ENCODE data around the gene VCPKMT.
A peak's percentile ranks its signal among the peaks of the same experiment; 100 is the strongest.
"Not testable (repeated sequence)": the region's sequence is repeated elsewhere in the genome, so short reads cannot be mapped to it uniquely, and the experiment has no call there.

The VCPKMT gene

GRCh38 chr14:50092006-50092555 is 24.3 kb downstream of the VCPKMT start:
- DNase-seq = no peak

GRCh38 chr14:50091240-50091913 is 25.0 kb downstream of the VCPKMT start:
- DNase-seq = no peak

GRCh38 chr14:50089208-50089607 is 27.2 kb downstream of the VCPKMT start:
- DNase-seq = no peak

GRCh38 chr14:50088731-50089130 is 27.6 kb downstream of the VCPKMT start:
- DNase-seq = no peak

GRCh38 chr14:50088117-50088515 is 28.3 kb downstream of the VCPKMT start:
- no peak for DNase-seq

GRCh38 chr14:50087341-50088116 is 28.8 kb downstream of the VCPKMT start:
- DNase-seq = no peak

- no peak for DNase-seq
Observed at GRCh38 chr14:50086321-50086711, 30.1 kb downstream of the VCPKMT start.

- peak in 8 of 56 donors; percentile 6 to 57 (median 10) for DNase-seq
Observed at GRCh38 chr14:50085570-50086320, 30.6 kb downstream of the VCPKMT start.

GRCh38 chr14:50084666-50085065 is 31.7 kb downstream of the VCPKMT start:
- no peak for DNase-seq

GRCh38 chr14:50083467-50084337 is 32.7 kb downstream of the VCPKMT start:
- DNase-seq = peak in 10 of 56 donors; percentile 4 to 40 (median 20)

GRCh38 chr14:50082784-50083466 is 33.4 kb downstream of the VCPKMT start:
- DNase-seq = no peak

GRCh38 chr14:50082308-50082742 is 34.0 kb downstream of the VCPKMT start:
- DNase-seq = no peak

GRCh38 chr14:50079103-50079502 is 37.3 kb downstream of the VCPKMT start:
- DNase-seq = not testable (repeated sequence)

- DNase-seq = not testable (repeated sequence)
Observed at GRCh38 chr14:50073663-50074062, 42.7 kb downstream of the VCPKMT start.

GRCh38 chr14:50072395-50072794 is 44.0 kb downstream of the VCPKMT start:
- no peak for DNase-seq

- DNase-seq = no peak
Observed at GRCh38 chr14:50070840-50071548, 45.4 kb downstream of the VCPKMT start.

GRCh38 chr14:50070230-50070629 is 46.1 kb downstream of the VCPKMT start:
- DNase-seq = no peak

GRCh38 chr14:50069325-50069724 is 47.0 kb downstream of the VCPKMT start:
- no peak for DNase-seq

- no peak for DNase-seq
Observed at GRCh38 chr14:50068496-50068895, 47.9 kb downstream of the VCPKMT start.

Data from amygdala (tissue), 56 donors.